ENCODE data around the gene FOXC1. TPM values are rescaled to one million over a fixed set of nuclear protein-coding genes. Genes with fewer than 3 reads are reported as not detected.

The FOXC1 gene
- total and polyA plus RNA-seq, 2 of the 13 experiments (the other 11 are each of a cell fraction or from before 2014, with no cell fraction given): 0.44 to 0.55 TPM

DNA sequence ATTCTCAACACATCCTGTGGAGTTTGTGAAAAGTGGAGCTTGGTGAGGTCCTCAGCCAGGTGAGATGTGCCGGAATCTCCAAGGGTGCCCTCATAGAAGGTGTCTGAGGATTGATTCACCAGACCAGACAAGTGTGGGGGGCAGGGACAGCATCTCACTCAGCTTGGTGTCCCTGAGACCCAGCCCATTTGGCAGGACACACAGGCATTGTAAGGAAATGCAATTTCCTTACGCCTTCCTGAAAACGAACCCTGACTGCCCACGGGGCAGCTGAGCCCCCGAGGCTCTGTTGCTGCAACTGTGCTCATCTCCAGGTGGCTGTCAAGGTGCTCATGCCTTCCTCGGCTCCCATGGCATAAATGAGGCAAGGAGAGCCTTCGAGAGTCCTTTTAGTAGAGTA is 33.4 kb downstream of the FOXC1 start:
- CTCF ChIA-PET (ENCODE audit: low intra/inter-chr PET ratio, low total read pairs): no interaction called here
- peaks cover 2 to 42% of the 10 kb centered on the region in 2 experiments; a peak in 4 of 5 replicates for H3K36me3 ChIP-seq (replicated peaks in 1 of 2; ENCODE audit: control insufficient read depth in 1 of 2, insufficient read depth in 2 of 2, low read length in 2 of 2)
- H3K4me3 ChIP-seq (replicated peaks in 1 of 3; ENCODE audit: insufficient read depth in 1 of 3, low read depth in 2 of 3, low read length in 3 of 3): no peak overlapping the region
- no peak overlapping the region for H3K27ac ChIP-seq (ENCODE audit: extremely low read length, insufficient read depth, low read length)
- H3K4me2 ChIP-seq (ENCODE audit: low read depth, low read length): no peak overlapping the region
- no peaks in the 10 kb centered on the region for H3K79me2 ChIP-seq (ENCODE audit: insufficient read depth, low read length)
- no peak for ATAC-seq
- TF ChIP-seq RBM22 (optimal IDR thresholded peaks at IDR 0.05; ENCODE audit: low read length) (peak; percentile 80), ZNF160 (CRISPR knock-in tag; IDR thresholded peaks at IDR 0.05) (no peak)
- BruUV-seq (replicated peaks): no TSS peak
- H3K4me1 ChIP-seq (ENCODE audit: insufficient read depth, low read length): no peaks in the 10 kb centered on the region
- H3K9ac ChIP-seq (ENCODE audit: insufficient read depth, low read depth, low read length): no peak overlapping the region
- POLR2A ChIA-PET: no interaction called here
- no peak for FAIRE-seq
- intact Hi-C loops (cut with micrococcal nuclease; ENCODE audit: unreplicated experiment): no loop called here
- no peak overlapping the region for H2AFZ ChIP-seq (ENCODE audit: low read length)
- WGBS (ENCODE audit: low lambda C conversion rate): 98% methylated on average over 7 of the region's 7 CpGs
- in situ Hi-C loops (cut with HindIII; ENCODE audit: extremely low pct_ligation_motif_present, low pct_unique_long_range_greater_than_20kb): no loop called here
- DNase-seq (ENCODE audit: low spot score): no peak
- no peaks in the 10 kb centered on the region for H3K27me3 ChIP-seq (ENCODE audit: control insufficient read depth in 1 of 2, insufficient read depth in 2 of 2, low read length in 2 of 2)
- H4K20me1 ChIP-seq (ENCODE audit: insufficient read depth, low read length): no peaks in the 10 kb centered on the region; the same call in 1 of the 2 replicates
- H3K9me3 ChIP-seq (ENCODE audit: low read length): no peaks in the 10 kb centered on the region

DNA sequence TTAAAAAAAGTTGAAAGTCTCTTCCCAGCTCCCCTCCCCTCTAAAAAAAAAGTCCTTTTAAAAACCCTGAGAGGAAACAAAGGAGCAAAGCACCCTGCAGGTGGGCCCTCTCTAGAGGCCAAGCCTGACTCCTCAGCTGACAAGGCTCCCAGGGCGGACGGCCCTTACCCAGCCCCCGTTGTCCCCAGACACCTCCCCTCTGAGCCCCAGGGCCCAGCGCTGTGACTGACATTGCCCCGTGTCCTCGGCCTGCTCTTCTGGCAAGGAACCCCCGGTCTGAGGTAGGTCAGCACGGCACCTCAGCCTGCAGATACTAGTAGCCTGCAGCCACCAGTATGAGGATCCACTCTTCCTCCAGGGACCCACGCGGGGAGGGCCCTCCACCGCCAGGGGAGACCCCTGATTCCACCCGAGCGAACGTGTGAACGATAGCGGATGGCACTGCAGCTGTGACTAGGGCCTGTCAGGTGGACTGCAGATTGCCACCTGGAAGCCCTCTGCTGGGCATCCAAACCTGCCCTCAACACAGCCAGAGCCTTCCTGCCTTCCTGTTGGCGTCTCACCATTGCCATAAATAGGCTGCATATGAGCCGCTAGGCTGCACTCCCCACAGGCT is 34.2 kb downstream of the FOXC1 start:
- no peaks in the 10 kb centered on the region for H3K4me1 ChIP-seq (ENCODE audit: insufficient read depth, low read length)
- H3K27me3 ChIP-seq (ENCODE audit: control insufficient read depth in 1 of 2, insufficient read depth in 2 of 2, low read length in 2 of 2): no peaks in the 10 kb centered on the region
- no peak overlapping the region for H3K27ac ChIP-seq (ENCODE audit: extremely low read length, insufficient read depth, low read length)
- ATAC-seq (peak; percentile 12; the same call in 1 of the 3 replicates), DNase-seq (ENCODE audit: low spot score) (no peak), FAIRE-seq (no peak)
- no peaks in the 10 kb centered on the region for H3K79me2 ChIP-seq (ENCODE audit: insufficient read depth, low read length)
- H3K9ac ChIP-seq (ENCODE audit: insufficient read depth, low read depth, low read length): no peak overlapping the region
- no peaks in the 10 kb centered on the region for H3K9me3 ChIP-seq (ENCODE audit: low read length)
- CTCF ChIA-PET (ENCODE audit: low intra/inter-chr PET ratio, low total read pairs): no interaction called here
- no peak overlapping the region for H3K4me3 ChIP-seq (replicated peaks in 1 of 3; ENCODE audit: insufficient read depth in 1 of 3, low read depth in 2 of 3, low read length in 3 of 3)
- TF ChIP-seq RBM22 (optimal IDR thresholded peaks at IDR 0.05; ENCODE audit: low read length) (no peak), ASH2L (IDR thresholded peaks at IDR 0.05; ENCODE audit: insufficient read length, low read depth, low read length) (no peak), AGO2 (optimal IDR thresholded peaks at IDR 0.05; ENCODE audit: low read depth, low read length) (peak; percentile 55), MBD4 (IDR thresholded peaks at IDR 0.05; ENCODE audit: borderline replicate concordance, low read length) (no peak)
- TF ChIP-seq, protein P1, sequence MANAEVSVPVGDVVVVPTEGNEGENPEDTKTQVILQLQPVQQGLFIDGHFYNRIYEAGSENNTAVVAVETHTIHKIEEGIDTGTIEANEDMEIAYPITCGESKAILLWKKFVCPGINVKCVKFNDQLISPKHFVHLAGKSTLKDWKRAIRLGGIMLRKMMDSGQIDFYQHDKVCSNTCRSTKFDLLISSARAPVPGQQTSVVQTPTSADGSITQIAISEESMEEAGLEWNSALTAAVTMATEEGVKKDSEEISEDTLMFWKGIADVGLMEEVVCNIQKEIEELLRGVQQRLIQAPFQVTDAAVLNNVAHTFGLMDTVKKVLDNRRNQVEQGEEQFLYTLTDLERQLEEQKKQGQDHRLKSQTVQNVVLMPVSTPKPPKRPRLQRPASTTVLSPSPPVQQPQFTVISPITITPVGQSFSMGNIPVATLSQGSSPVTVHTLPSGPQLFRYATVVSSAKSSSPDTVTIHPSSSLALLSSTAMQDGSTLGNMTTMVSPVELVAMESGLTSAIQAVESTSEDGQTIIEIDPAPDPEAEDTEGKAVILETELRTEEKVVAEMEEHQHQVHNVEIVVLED (CRISPR knock-in tag; IDR thresholded peaks at IDR 0.05; ENCODE audit: borderline replicate concordance): no peak
- no TSS peak for BruUV-seq (replicated peaks)
- in situ Hi-C loops (cut with HindIII; ENCODE audit: extremely low pct_ligation_motif_present, low pct_unique_long_range_greater_than_20kb) (no loop called here), intact Hi-C loops (cut with micrococcal nuclease; ENCODE audit: unreplicated experiment) (no loop called here)
- POLR2A ChIA-PET: no interaction called here
- H4K20me1 ChIP-seq (ENCODE audit: insufficient read depth, low read length): no peaks in the 10 kb centered on the region; the same call in 1 of the 2 replicates
- WGBS (ENCODE audit: low lambda C conversion rate): 95% methylated on average over 15 of the region's 18 CpGs
- no peak overlapping the region for H3K4me2 ChIP-seq (ENCODE audit: low read depth, low read length)
- H2AFZ ChIP-seq (ENCODE audit: low read length): no peak overlapping the region
- H3K36me3 ChIP-seq (replicated peaks in 1 of 2; ENCODE audit: control insufficient read depth in 1 of 2, insufficient read depth in 2 of 2, low read length in 2 of 2): peaks cover 2 to 40% of the 10 kb centered on the region in 2 experiments; a peak in 4 of 5 replicates

All from HepG2 (cell line).